Epithelial cell of esophagus (primary cell): ENCODE data around the gene COG4.

Experiments
- DNase-seq: peaks from one replicate; pipeline ENCODE4 v3.0.0; 2010; ENCODE audit warnings: low read depth
- H3K4me3 ChIP-seq: 2 replicates; pipeline ENCODE4 v1.5.1; 2011; ENCODE audit warnings: mild to moderate bottlenecking, low read length, control low read depth
- TF ChIP-seq, protein P1 (sequence below): IDR thresholded peaks from 2 replicates; pipeline ENCODE4 v1.5.1; 2011; ENCODE audit warnings: low read depth, mild to moderate bottlenecking, low read length, control low read depth, inconsistent platforms; ENCODE audit not compliant: insufficient read depth; ENCODE audit errors: missing control alignments

COG4 gene

DNA sequence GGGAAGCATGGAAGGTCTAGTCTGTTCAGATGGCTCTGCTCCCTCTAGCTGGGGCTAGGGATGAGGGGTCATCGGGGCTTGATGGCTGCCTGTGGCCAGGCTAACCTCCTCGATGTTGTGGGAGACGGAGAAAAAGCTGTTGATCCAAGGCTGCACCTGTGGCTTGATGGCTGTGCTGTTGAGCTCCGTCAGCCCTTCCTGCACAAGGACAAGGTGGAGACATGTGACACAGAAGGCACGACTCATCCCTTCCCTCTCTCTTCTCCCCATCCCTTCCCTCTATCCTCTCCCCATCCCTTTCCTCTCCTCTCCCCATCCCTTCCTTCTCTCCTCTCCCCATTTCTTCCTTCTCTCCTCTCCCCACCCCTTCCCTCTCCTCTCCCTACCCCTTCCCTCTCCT lies 40.7 kb downstream of the COG4 start:
- DNase-seq: no peak
- TF ChIP-seq, protein P1, sequence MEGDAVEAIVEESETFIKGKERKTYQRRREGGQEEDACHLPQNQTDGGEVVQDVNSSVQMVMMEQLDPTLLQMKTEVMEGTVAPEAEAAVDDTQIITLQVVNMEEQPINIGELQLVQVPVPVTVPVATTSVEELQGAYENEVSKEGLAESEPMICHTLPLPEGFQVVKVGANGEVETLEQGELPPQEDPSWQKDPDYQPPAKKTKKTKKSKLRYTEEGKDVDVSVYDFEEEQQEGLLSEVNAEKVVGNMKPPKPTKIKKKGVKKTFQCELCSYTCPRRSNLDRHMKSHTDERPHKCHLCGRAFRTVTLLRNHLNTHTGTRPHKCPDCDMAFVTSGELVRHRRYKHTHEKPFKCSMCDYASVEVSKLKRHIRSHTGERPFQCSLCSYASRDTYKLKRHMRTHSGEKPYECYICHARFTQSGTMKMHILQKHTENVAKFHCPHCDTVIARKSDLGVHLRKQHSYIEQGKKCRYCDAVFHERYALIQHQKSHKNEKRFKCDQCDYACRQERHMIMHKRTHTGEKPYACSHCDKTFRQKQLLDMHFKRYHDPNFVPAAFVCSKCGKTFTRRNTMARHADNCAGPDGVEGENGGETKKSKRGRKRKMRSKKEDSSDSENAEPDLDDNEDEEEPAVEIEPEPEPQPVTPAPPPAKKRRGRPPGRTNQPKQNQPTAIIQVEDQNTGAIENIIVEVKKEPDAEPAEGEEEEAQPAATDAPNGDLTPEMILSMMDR: no peak
- H3K4me3 ChIP-seq: no peak overlapping the region

DNA sequence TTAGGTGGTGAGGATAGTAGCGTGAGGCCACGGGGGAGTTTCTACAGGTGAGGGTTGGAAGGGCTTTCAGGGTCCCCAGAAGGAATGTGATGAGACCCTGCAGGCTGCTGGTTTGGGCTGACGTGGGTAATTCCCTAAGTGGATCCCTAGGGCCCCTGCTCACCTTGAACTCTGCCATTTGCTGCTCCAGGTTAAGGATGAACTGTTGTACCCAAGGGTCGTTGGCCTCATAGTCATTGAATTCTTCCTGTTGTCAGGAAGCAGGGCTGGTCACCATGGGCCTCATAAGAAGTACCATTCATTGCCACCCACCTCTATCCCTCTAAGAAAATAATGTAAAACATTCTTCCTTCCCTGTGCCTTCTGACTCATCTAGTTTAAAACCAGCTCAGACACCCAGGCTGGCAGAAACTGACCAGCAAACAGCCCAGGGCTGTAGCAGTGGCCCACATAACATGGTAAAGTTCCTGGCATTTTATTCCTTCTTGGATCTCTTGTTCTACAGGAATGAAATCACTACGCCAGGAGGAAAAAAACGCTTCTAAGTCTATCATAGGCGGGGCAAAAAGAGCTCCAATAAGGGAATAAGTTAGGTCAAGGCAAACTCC lies 41.3 kb downstream of the COG4 start:
- no peak overlapping the region for H3K4me3 ChIP-seq
- peak; percentile 38 for DNase-seq
- TF ChIP-seq, protein P1: no peak

DNA sequence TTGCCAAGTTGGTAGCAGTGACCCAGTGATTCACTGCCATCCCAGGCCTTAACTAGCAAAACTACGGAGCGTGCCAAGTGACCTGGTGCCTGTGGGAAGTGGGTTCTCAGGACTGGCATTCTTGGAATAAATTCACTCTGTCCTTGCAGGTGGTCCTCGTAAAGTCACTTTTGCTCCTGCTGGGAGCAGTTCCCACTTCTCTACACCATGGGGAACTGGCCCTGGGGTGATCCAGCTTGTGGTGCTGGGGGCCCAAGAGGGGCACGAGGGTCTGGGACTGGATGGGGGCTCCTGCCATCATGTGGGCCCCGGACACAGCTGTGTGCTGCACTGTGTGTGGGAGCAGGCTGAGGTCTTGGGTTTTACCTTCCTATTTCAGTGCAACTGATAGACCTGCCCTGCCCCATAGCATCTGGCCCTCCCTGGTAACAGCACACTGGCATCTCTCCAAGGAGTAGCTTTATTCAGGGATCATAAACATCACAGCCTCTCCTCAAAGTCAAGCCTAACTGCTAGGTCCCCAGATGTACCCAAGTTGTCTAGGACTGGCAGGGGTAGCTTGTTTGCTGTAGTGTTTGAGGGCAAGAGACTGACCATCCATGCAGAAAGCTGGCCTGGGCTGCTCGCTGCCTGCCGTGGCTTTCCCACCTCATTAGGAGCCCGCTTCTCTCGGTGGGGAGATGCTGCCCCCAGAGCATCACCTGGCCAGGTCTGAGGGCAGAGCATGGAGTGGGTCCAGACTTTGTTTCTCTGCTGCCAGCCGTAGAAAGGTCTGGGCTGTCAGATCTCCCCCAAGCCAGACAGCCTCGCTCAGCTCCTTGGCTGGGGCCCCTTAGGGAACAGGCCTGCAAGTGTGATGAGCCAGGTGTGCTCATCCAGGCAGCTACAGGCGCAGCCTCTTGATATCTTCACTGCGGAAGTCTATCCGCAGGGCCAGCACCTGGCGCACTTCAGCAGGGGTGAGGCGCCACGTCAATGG lies 42.9 kb downstream of the COG4 start:
- no peak overlapping the region for H3K4me3 ChIP-seq
- no peak for DNase-seq
- TF ChIP-seq, protein P1: no peak

DNA sequence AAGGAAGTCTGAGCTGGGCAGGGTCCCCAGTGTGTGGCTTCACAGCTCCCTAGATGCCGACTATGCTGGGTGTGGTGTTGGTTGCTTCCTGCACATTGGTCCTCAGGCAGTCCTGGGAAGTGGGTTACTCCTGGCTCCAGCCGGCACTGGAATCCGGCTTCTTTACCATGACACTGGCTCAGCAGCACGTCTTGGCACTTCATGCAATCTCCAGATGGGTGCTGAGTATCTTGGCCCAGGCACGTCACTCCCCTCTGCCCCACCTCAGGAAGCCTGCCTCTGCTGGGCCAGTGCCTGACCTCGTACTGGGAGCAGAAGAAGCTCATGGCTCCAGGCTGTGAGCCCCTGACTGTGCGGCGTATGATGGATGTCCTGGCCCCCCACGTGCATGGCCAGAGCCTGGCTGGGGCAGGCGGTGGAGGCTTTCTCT lies 44.4 kb downstream of the COG4 start:
- H3K4me3 ChIP-seq: no peak overlapping the region
- peak; percentile 27 for DNase-seq
- TF ChIP-seq, protein P1: no peak

DNA sequence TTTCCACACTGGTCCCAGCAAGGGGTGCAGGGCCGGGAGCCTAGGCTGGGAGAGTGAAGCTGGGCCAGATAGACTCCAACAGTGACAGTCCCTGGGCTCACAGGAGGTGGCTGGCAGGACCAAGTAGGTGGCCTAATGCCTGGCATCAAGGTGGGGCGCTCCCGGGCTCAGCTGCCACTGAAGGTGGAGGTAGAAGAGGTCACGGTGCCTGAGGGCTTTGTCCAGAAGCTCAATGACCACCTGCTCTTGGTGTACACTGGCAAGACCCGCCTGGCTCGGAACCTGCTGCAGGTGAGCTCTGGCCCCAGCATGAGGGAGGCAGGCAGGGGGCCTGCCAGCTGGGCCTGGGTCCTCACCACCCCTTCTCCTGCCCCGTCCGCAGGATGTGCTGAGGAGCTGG lies 45.2 kb downstream of the COG4 start:
- TF ChIP-seq, protein P1: no peak
- no peak for DNase-seq
- H3K4me3 ChIP-seq: no peak overlapping the region

DNA sequence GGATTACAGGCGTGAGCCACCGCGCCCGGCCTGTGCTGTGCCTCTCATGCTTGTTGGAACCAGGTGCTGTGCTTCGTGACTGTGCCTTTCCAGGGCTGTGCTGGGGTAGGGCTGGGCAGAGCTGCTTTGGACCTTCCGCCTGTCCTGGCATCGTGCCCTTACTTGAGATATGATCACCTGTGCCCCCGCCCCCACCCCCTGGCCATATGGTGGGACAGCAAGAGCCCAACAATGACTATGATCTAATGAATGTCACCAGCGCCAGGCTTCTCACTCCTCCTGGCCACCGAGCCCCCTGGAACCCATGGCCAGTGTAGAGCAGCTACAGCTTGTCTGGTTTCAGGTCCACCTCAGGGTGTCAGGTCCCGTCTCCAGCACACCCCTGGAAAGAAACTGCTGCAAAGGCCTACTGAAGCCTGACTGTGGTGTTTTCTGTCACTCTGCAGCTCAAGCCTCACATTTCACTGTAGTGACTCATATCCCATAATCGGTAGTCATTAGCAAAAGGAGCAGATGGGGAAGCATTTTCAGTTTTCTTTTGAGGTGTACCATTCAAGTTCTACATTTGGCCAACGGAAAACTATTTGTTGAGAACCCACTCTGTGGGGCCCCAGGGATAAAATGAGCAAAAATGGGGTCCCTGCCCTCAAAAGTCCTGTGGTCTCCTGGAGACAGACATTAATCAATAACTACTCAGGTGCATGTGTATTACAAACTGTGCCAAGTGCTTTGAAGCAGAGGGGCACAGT lies 46.9 kb downstream of the COG4 start:
- TF ChIP-seq, protein P1: no peak
- DNase-seq: peak; percentile 70
- H3K4me3 ChIP-seq: no peak overlapping the region
